H1 (cell line): Measurements from ENCODE around the gene MTG1.

Experiments used
- EP300 ChIP-seq, 2 experiments: IDR thresholded peaks; 1 replicate in 1 of 2; 2 replicates in 1 of 2; pipeline ENCODE4 v1.6.1; 2011 to 2012; ENCODE audit warnings: low read depth in 2 of 2, low read length in 2 of 2, mild to moderate bottlenecking in 2 of 2, borderline replicate concordance in 1 of 2, inconsistent platforms in 1 of 2, moderate library complexity in 1 of 2
- EZH2 ChIP-seq: fragments of 200-600 bp; sonication (generic); IDR thresholded peaks from 2 replicates; pipeline ENCODE4 v1.7.1; 2012; ENCODE audit warnings: low read depth, mild to moderate bottlenecking, moderate library complexity, low read length, inconsistent platforms; ENCODE audit not compliant: severe bottlenecking
- JUN ChIP-seq: IDR thresholded peaks from 2 replicates; pipeline ENCODE4 v1.6.1; 2011; ENCODE audit warnings: low read depth, mild to moderate bottlenecking, improper control_type of control experiment, low read length
- POLR2AphosphoS5 ChIP-seq: IDR thresholded peaks from 2 replicates; pipeline ENCODE4 v1.6.1; 2011; ENCODE audit warnings: low read depth, low read length
- RAD21 ChIP-seq, 2 experiments: IDR thresholded peaks in 1 of 2; conservative IDR thresholded peaks in 1 of 2; 2 replicates each; pipeline ENCODE4 v1.6.1; 2011; ENCODE audit warnings: low read depth in 2 of 2, low read length in 2 of 2, improper control_type of control experiment in 1 of 2, inconsistent platforms in 1 of 2, mild to moderate bottlenecking in 1 of 2, moderate library complexity in 1 of 2
- TAF1 ChIP-seq: IDR thresholded peaks from 2 replicates; pipeline ENCODE4 v1.6.1; 2011; ENCODE audit warnings: mild to moderate bottlenecking, low read depth, low read length
- TF ChIP-seq, protein P1 (sequence below): IDR thresholded peaks from 2 replicates; pipeline ENCODE4 v1.6.1; 2012; ENCODE audit warnings: inconsistent platforms
- TF ChIP-seq, protein P2 (sequence below), 3 experiments: IDR thresholded peaks; 1 replicate in 2 of 3; 2 replicates in 1 of 3; pipeline versions ENCODE4 v1.5.1 to v1.6.1; 2011; ENCODE audit warnings: low read length in 3 of 3, mild to moderate bottlenecking in 3 of 3, inconsistent platforms in 2 of 3, low read depth in 1 of 3, moderate library complexity in 1 of 3; ENCODE audit not compliant: insufficient read depth in 1 of 3; ENCODE audit errors: control extremely low read depth in 1 of 3

DNA sequence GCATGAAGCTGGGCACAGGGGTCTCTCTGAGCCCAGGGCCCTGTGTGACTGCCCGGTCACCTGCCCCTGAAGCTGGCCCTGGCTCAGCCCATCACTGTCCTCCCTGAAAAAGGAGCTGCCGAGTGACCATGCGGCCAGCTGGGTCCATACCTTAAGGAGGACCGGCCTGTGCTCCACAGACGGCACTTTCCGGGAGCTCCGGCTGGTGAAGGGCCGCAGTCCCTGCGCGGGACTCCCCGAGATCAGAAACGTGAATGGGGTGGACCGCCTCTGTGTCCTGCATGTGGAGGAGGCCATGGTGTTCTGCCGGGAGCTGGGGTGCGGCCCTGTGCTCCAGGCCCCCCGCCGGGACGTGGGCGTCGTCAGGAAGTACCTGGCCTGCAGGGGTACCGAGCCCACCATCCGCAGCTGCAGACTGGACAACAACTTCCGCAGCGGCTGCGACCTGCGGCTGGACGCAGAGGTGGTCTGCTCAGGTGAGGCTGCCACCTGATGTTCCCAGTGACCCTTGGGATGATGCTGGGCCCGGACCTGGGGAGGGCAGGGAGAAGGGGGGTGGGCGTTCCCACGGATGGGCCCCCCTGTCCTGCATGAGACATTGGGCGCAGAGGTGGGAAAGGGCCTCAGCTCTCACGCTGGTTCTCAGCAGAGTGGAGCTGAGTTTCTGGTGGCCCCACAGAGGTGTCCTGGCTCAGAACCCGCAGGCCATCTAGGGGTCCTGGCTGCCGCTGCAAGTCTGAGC lies 63.3 kb downstream of the MTG1 start:
- TF ChIP-seq, protein P1, sequence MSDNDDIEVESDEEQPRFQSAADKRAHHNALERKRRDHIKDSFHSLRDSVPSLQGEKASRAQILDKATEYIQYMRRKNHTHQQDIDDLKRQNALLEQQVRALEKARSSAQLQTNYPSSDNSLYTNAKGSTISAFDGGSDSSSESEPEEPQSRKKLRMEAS, result no peak
- TF ChIP-seq EZH2, result no peak
- TF ChIP-seq, protein P2, sequence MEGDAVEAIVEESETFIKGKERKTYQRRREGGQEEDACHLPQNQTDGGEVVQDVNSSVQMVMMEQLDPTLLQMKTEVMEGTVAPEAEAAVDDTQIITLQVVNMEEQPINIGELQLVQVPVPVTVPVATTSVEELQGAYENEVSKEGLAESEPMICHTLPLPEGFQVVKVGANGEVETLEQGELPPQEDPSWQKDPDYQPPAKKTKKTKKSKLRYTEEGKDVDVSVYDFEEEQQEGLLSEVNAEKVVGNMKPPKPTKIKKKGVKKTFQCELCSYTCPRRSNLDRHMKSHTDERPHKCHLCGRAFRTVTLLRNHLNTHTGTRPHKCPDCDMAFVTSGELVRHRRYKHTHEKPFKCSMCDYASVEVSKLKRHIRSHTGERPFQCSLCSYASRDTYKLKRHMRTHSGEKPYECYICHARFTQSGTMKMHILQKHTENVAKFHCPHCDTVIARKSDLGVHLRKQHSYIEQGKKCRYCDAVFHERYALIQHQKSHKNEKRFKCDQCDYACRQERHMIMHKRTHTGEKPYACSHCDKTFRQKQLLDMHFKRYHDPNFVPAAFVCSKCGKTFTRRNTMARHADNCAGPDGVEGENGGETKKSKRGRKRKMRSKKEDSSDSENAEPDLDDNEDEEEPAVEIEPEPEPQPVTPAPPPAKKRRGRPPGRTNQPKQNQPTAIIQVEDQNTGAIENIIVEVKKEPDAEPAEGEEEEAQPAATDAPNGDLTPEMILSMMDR (IDR thresholded peaks at IDR 0.05; ENCODE audit: control extremely low read depth in 1 of 3, insufficient read depth in 1 of 3, low read depth in 1 of 3, low read length in 3 of 3), result no peak
- TF ChIP-seq EP300 (IDR thresholded peaks at IDR 0.05; ENCODE audit: borderline replicate concordance in 1 of 2, low read depth in 2 of 2, low read length in 2 of 2), result no peak
- TF ChIP-seq POLR2AphosphoS5, result no peak
- no peak for TF ChIP-seq TAF1
- TF ChIP-seq RAD21 (IDR thresholded peaks at IDR 0.05 in 1 of 2, conservative IDR thresholded peaks at IDR 0.05 in 1 of 2; ENCODE audit: low read depth in 2 of 2, low read length in 2 of 2), result no peak
- no peak for TF ChIP-seq JUN
